Astrocyte (in vitro differentiated cells and primary cell): ENCODE results near the gene IQGAP1.

Source experiments
- EZH2 ChIP-seq: IDR thresholded peaks from 2 replicates; pipeline ENCODE4 v1.6.1; 2012; ENCODE audit warnings: mild to moderate bottlenecking, low read length, inconsistent platforms; ENCODE audit not compliant: insufficient read depth
- TF ChIP-seq, protein P1 (sequence below): IDR thresholded peaks from 2 replicates; pipeline ENCODE4 v1.5.1; 2011; ENCODE audit warnings: low read depth, mild to moderate bottlenecking, inconsistent platforms, low read length, moderate library complexity; ENCODE audit not compliant: insufficient read depth

DNA sequence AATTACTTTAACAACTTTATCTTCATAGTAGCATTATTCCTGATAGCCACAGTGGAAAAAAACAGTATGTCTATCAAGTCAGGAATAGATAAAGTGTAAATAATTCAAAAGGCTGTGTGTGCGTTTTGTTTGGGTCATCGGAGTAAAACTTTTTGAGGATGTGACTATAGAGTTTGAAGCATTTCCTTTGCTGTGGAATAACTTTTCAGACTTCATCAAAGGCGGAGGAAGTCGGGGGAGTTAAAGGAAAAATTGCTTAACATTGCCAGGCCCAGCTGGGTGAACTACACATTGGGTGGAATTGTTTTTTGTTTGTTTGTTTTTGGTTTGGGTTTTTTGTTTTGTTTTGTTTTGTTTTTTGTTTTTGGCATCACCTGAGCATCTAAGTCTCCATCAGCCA, 71.3 kb downstream of the IQGAP1 start:
- TF ChIP-seq, protein P1, sequence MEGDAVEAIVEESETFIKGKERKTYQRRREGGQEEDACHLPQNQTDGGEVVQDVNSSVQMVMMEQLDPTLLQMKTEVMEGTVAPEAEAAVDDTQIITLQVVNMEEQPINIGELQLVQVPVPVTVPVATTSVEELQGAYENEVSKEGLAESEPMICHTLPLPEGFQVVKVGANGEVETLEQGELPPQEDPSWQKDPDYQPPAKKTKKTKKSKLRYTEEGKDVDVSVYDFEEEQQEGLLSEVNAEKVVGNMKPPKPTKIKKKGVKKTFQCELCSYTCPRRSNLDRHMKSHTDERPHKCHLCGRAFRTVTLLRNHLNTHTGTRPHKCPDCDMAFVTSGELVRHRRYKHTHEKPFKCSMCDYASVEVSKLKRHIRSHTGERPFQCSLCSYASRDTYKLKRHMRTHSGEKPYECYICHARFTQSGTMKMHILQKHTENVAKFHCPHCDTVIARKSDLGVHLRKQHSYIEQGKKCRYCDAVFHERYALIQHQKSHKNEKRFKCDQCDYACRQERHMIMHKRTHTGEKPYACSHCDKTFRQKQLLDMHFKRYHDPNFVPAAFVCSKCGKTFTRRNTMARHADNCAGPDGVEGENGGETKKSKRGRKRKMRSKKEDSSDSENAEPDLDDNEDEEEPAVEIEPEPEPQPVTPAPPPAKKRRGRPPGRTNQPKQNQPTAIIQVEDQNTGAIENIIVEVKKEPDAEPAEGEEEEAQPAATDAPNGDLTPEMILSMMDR, result no peak
- TF ChIP-seq EZH2, result no peak
